ENCODE measurements around the gene LRIG3.

LRIG3 gene

DNA sequence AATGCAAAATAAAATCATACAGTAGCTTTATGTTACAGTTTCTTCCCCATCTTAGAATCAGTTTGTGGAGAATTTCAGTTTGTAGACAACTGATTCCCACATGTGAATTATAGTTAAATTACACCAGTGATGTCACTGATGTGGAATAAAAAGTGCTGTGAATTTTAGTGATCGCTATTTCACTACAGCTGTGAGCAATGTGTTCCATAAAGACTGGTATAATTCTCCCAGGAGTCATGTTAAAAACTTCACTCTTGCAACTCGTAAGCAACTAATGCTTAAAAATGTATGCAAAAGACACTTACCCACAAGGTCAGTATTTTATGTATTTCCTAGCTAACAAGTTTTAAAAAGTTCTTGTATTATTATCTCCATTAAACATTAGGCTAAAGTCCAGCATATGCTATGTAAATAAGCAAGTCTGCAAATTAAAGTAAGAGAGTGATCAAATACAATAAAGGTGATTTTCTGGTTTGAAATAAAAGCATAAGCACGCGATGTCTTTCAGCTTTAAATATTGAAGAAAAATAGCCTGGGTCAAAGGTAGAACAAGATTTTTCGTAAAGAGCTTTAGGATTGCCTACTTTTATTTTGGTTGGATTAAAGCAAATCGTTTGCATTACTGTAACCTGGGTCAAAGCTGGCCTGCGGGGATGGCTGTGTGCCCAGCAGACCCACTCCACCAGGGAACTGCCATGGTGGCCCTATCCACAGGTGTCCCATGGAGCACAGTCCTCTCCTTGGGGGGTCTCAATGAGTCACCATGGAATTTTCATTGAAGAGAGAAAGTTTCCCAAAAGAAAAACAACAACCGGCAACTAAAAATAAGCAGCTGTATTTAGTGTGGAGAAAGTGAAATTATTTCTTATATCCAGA, 12.7 kb upstream of the LRIG3 start:
- DNase-seq (ENCODE audit: low spot score) = no peak

DNA sequence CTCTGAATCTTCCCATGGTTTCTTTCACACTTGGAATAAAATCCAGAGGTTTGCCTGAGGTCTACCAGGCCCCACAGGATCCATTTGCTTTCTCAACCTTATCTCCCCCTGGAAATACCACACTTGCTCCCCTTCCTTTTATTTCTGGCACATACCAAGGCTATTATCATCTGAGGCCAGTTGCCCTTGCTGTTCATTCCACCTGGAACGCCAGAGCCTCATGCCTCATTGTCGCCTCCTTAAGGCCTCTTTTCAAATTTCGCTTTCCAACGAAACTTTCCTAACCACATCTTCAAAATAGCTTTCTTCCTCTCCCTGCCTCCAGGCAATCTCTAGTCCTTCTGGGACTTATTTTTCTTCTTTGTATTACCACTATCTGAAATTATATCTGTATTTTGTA, 11.2 kb upstream of the LRIG3 start:
- DNase-seq (ENCODE audit: low spot score) = no peak

DNA sequence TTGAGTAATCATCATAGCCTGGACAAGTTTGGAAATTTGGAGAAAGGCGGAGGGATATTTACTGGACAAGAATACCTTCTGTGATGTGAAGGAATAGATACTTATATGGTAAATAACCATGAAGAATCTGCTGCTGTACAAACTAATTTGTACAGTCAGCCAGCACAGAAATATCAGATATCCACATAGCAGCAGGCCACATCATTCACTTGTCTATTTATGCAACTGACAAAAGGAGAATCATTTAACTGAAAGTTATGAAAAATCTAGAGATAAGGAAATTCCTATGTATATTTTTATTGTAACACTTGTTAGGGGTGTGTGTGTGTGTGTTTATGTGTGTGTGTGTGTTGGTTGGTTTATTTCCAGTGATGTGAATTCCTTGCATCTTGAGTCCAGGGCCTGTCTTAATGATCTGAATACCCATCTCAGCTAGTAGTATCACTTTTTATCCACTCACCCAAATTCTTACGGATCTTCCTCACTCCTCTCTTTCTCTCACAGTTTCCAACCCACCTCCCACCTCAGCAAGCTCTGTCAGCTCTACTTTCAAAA, 10.5 kb upstream of the LRIG3 start:
- DNase-seq (ENCODE audit: low spot score) = no peak

DNA sequence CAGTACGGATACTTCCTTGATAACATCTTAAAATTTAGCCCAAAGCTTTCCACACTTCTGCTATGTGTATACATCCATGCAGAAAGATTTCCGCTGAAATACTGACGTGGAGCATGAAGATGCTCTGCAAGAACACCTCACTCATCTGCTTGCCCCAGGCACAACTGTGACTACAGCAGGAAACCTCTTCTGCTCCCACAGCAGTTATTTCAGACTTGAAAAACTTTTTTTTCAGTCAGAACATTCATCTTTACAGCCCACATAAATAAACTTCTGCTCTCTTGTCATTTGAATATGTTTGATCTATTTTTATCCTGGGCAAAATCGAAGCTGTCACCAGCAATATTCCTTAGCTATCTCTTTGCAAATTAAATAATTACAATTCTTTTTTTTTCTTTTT, 6.8 kb upstream of the LRIG3 start:
- no peak for DNase-seq (ENCODE audit: low spot score)

DNA sequence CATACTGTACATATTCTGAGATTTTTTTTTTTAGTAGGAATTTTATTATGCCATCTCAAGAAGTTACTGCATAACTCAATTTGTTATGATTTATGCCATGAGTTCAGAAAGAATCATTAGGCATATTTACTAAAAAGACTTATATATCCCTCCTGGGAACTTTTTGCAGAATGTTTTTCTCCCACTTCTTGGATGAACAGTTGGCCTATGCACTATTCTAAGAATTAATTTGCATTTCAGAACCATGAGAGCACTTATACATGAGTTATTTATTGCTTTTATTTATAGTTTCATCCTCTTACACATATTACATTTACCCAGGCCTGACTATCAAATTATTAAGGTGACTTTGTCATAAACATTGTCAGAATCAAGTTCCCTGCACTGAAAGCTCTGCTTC, 6.3 kb upstream of the LRIG3 start:
- no peak for DNase-seq (ENCODE audit: low spot score)

DNA sequence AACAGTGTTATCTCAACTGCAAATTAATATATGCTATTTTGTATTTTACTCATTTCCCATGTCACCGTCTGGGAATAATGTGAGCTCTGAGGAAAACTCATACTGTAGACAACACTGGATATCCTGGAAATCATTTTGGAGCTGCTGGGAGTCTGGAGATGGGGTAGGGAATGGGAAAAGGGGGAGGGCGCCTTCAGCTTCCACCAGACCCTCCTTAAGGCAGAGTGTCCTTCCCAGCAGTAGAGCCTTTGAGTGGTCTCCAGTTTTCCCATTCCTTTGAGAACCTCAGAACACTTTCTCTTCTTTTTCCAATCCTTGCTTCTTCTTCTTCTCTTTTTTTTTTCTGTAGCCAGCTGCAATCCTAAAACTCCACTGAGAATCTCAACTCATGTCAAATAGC, 5.4 kb upstream of the LRIG3 start:
- no peak for DNase-seq (ENCODE audit: low spot score)

DNA sequence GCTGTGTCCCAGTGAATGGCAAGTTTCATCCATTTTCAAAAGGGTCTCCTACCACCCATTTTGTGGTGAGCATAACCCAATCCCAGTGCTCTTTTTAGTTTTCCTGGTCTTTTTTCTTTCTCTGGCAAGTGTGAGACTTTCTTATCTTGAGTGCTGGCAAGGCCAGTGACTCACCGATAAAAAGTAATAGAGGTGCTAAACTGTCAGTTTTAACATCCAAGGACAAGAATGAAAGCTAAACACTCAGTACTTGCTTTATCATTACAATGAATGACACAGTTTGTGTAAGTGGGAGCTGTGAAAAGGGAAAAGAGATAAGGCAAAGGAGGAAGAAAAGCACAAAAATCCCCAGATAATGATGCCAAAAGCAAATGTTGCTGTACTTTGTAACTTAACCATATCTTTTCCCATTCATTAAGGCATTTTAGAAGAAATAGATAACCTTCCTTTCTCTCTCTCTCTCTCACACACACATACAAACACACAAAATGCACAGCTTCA, 4.9 kb upstream of the LRIG3 start:
- DNase-seq (ENCODE audit: low spot score) = no peak

DNA sequence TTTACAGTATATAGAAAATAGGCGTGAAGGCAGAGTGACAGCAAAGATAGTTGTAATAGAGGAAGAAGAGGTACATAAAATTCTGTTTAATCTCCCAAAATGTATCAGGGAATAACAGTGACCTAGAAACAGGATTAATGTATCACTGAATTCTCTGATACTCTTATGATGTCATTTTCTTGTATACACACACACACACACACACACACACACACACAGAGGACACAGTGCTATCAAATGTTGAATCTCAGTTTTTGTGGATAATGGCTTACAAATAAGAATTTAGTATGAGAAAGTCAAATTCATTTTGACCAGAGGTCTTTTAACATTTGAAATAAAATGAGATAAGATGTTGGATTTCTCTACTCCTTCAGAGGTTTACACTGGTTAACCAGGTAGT, 4.3 kb upstream of the LRIG3 start:
- no peak for DNase-seq (ENCODE audit: low spot score)

DNA sequence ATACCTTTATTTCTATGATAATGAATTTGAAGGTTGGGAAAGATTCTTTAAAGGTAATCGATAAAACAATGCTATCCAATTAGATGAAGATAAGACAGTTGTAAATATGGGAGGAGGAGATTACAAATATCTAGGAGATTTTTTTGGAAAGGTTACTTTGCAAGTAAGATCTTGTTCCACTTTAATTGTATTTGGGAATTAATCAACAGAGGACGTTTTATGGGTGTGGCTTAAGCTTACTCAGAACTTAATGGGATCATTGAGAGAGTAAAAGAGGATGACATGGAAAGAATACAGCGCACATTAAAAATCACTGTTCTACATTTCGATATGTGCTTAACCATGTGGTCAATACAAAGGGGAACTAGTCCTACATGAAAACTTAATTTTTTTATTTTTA, 3.5 kb upstream of the LRIG3 start:
- DNase-seq (ENCODE audit: low spot score) = no peak

DNA sequence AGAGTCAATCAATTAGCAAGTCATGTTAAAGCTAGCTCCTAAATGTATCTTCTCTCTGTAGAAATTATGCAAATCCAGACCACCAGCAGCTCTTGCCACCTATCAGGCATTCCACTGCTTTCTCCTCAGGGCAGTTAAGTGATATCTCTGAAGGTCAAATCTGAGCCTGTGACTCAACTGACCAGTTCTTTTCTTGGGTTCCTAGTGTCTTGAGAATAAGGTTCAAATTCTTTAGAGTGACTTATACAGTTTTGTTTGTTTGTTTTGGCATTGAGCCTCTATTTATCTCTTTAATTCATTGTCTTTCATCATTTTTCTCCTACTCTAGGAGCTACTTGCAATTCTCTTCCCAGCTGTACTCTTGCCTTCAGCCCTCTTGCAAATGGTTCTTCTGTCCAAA, 2.5 kb upstream of the LRIG3 start:
- no peak for DNase-seq (ENCODE audit: low spot score)

DNA sequence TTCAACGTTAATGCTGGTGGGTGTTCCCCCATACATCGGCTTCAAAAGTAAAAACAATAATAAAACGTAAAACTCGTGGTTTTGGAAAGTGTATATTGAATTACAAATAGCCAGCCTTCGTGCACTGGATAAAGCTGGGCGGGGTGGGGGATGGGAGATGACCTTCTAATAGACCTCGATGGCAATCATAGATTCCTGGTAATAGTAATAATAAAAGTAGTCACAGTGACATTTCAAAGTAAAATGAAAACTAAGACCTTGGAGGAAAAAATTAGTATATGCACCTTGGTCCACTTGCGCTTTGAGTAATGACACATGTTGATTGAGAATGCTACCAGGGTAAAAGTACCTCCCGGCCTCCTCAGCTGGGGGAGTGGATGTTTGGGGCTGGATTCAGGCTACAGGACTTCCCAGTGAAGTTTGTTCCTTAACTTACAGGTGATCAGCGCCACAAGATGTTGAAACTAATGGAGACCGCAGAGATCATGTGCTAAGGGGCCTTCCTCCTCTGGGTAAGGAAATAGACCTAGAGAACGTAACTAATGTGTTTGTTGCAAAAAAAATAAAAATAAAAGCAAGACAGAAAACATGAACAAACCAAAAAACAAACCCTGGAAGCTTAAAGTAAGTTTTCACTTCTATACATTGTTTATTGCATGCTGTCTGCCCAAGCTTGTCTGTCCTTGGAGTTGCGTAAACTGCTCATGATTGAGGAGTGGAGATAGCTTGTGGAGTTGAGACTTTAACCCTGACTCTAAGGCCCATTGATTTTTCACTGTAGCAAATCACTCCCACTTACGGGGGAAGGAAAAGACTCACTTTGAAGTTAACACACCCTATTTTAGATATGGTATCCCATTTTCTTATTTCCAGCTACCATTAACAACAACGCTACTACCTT, 907 bp upstream of the LRIG3 start:
- DNase-seq (ENCODE audit: low spot score) = no peak

DNA sequence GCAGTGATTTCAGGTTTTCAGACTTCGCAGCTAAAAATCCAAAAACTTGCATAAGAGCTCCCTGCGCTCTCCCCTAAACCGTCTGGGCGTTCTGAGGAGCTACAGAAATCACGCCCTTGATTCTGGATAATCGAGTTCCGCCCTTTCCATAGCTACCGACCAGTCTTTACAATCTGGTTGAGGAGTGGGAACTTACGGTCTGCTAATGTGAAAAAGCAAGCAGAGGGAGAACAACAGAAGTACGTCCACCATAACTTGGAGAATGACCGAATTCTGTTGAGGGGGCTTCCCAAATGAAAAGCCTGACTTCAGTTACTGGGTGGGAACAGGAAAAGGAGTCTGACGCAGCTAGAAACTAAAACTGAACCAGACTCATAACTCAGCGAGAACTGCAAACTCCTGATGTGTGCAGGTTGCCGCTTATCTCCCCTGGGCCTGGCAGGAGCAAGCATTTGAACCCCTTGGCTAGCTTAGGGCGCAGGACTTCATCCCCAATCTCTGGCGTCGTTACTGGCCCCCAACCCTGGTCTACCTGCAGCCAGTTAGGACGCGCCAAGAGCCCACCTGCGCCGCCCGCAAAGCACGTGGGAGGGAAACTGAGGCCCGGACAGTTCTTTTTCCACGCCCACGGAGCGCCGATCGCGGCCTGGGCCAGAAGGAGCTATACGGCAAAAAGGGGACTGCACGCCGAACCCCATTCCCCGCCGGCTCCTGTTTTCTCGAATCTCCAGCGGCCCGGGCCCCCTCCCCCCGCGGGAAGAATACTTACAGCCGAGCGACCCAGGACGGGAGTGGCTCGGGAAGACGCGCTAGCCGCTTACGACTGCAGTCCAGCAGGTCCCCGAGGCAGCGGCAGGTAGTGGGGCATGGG, 838 bp downstream of the LRIG3 start:
- peak; percentile 2 for DNase-seq (ENCODE audit: low spot score)

DNA sequence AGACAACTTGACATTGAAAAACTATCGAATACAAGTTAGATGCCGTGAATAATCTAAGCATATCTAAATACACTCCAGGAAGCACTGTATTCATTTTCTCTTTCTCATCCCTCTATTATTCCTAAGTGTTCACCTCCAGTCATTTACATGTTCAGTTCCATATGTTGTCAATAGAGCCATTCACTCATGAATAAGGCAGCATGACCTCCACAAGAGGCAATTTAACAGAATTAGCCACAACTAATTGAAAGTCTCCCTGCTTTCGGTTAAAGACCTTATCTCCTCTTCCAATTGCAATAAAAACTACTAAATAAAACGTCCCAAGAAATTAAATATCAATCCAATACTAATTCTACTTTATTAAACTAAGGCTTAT, 1.8 kb downstream of the LRIG3 start:
- DNase-seq (ENCODE audit: low spot score) = no peak

DNA sequence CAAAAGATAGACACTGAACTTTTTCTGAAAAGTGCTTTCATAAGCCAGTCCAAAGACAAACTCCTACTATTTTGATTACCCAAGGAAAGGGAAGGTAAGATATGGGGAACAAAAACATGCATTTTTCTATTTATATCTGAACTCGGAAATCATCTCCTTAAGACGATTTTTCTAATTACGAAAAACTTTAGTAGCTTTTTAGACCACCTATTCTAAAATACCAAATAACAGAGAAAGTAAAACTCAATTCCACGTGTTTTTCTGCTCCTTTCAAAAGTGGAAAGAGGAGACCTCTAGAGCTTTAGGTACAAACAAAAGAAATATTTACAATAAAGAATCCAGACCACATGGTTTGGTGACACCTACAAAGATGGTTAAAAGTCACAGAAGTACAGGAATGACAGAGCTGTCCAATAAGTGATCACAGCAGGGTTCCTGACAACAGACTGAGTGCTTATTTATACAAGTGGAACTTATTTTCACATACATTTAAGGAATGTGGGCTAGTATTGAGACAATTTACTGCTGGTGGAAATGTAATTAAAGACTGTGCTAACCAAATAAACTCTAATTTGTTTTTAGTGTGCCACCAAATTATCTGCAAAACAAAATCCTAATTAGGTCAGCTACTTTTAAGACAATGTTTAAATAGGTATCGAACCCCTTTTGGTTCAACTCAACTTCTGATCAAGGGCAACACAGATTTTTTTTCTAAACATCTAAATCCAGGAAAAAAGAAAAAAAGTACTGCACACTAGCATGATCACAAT, 2.4 kb downstream of the LRIG3 start:
- no peak for DNase-seq (ENCODE audit: low spot score)

DNA sequence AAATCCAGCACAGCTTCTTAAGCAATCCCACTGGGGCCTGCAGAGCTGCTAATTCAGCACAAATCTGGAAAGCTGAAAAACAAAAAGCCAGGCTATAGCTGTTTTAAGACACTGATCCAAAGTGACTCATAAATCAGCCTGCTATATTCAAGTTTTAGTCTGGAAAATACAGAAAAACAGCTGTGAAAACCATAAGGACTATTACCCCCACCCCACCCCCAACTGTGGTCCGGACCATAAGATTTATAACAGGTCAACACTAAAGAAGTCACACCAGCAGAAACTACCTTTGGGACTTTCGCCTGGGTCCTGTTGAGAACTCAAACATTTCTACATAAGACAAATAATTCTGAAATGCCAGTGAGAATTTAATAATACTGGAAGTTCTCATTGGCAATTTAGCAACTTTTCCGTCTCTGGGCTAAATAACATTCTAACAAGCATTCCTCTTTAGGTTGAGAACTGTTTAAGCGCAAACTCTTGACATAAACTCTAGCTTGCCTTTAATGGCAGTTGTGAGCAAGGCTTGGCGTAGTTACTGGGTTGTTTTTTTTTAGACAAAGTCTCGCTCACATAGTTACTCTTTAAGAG, 3.3 kb downstream of the LRIG3 start:
- DNase-seq (ENCODE audit: low spot score) = no peak

DNA sequence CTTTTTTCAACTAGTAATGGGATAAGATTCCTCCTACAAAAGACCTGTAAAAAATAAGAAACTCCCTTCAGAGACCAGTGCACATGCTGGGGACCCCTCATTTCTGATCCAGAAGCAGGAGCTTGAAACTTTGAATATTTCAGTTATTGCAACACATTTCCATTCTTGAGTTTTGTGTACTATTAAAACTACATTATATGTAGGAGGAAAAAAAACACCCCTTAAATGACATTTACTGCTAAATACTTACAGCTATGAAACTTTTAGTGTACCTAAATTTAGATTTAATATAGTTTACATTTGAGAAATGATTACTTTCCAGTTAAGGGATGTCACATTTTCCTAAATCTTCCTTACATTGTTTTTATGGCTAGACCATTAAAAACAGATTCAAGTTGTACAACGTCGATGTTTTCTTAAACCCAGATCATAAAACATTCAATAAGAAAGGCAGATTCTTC, 4.1 kb downstream of the LRIG3 start:
- DNase-seq (ENCODE audit: low spot score) = no peak

DNA sequence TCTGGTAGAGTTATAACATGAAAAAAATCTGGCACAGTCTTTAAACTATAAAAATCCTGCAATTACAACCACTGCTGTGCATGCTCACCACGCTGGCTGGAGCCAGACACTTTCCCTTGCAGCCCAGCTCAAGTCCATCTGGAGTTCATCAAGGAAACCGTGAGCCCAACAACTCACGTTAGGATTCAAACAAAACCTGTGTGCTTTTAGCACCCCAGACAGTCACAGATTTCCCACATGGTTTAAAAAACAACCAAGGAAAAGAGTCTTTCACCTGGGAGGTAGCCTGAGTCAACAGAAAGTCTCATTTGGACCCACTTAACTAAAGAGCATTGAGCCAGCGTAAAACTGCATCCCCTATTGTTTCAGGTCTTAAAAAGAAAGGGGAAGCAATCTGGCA, 4.7 kb downstream of the LRIG3 start:
- DNase-seq (ENCODE audit: low spot score) = no peak

DNA sequence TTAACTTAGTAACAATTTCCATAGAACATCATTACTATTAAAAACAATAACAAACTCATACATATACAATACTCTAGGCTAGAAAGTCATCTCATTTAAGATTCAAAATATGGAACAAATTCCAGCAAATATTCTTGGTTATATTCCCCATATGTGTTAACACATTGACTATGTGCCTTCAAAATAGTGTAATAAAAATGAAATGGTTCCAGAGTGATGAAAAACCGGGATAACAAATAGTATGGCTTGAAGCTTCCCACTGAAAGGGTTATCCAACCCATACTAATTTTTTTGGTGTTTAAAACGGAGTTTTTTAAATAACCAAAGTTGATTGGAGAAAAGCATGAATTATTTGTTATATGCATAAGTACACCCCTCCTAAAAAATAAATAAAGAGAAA, 5.3 kb downstream of the LRIG3 start:
- no peak for DNase-seq (ENCODE audit: low spot score)

DNA sequence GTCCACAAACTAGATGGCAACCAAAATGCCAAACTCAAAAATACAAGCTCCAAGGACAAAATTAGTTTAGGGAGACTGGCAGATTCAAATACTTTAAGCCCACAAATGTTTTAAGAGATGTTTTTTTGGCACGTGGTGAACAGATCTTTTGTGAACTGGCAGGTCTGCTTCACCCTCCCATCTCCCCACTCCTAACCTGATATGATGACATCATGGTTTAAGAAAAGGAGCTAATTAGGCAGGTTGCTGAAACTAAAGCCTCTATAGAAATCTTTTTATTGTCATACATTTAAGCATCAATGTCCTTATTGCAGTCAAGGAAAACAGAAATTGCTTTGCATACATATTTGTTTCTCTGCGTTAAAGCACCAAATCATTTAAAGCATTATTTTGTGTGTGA, 5.8 kb downstream of the LRIG3 start:
- DNase-seq (ENCODE audit: low spot score) = no peak

DNA sequence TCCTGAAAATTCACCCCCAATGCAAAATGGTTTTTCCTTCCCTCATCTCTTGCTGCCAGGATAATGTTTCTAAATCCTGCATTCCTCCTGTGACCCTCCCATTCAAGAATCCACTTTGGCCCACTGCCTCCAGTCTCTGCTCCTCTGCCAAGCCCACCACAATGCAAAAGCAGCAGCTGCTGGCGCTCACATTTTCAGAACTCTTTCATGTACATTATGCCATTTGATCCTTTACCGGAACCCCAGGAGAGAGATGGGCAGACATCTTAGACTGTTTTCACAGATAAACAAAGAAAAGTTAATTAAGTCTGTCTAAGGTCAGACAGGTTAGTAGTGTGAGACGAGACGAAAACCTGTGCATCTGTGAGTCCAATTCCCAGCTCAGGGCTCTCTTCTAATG, 12.9 kb downstream of the LRIG3 start:
- DNase-seq (ENCODE audit: low spot score) = no peak

DNA sequence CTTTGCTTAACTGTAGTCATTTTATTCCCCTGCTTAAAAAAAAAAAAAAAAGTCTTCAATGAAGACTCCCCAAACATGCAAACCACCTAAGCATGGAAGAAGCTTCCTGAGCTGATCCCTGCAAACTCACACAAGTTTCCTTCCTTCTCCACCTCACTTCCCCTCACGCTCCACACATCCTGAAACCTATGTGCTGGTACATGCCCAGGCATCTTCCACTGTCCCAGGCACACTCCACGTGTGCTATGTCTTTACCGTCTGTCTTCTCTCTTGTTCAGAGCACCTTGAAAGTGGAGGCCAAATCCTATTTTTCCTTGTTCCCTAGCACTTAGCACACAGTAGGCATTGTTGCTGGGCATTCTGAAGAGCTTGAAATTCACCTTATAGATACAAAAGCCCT, 13.4 kb downstream of the LRIG3 start:
- DNase-seq (ENCODE audit: low spot score) = no peak

Data from germinal center (tissue), 1 donor.